Nephron progenitor cell (in vitro differentiated cells): Measurements from ENCODE around the gene CEP63.

Source experiments
- DNase-seq: peaks from one replicate; pipeline ENCODE4 v3.0.0; 2021
- H3K27ac Mint-ChIP-seq: 2 replicates; pipeline ENCODE4 v1.8.0; 2021; ENCODE audit warnings: mild to moderate bottlenecking, moderate library complexity, mixed read lengths
- H3K27me3 Mint-ChIP-seq: 2 replicates; pipeline ENCODE4 v1.8.0; 2021; ENCODE audit warnings: mild to moderate bottlenecking, low read depth, mixed read lengths; ENCODE audit not compliant: poor library complexity
- H3K36me3 Mint-ChIP-seq: 2 replicates; pipeline ENCODE4 v1.8.0; 2021; ENCODE audit warnings: low read depth, mixed read lengths
- H3K4me1 Mint-ChIP-seq: 2 replicates; pipeline ENCODE4 v1.8.0; 2021; ENCODE audit warnings: mixed read lengths
- H3K4me3 Mint-ChIP-seq: 2 replicates; pipeline ENCODE4 v1.8.0; 2021; ENCODE audit warnings: mild to moderate bottlenecking, moderate library complexity, mixed read lengths
- H3K9me3 Mint-ChIP-seq: 2 replicates; pipeline ENCODE4 v1.8.0; 2021; ENCODE audit warnings: mild to moderate bottlenecking, moderate library complexity, mixed read lengths
- CTCF ChIP-seq: fragments of 200-600 bp; sonication (generic); IDR thresholded peaks from 2 replicates; pipeline ENCODE4 v1.5.0; 2021; ENCODE audit warnings: antibody characterized with exemption

The CEP63 gene

GRCh38 chr3:134477938-134478337 is 7.9 kb upstream of the CEP63 start:
- H3K9me3 Mint-ChIP-seq = no peaks in the 10 kb centered on the region
- DNase-seq = no peak
- H3K4me1 Mint-ChIP-seq = peaks cover 29% of the 10 kb centered on the region
- H3K27me3 Mint-ChIP-seq = no peaks in the 10 kb centered on the region
- peaks cover 33% of the 10 kb centered on the region for H3K36me3 Mint-ChIP-seq
- H3K4me3 Mint-ChIP-seq = no peak overlapping the region
- no peak overlapping the region for H3K27ac Mint-ChIP-seq
- TF ChIP-seq CTCF = no peak

GRCh38 chr3:134480546-134480945 is 5.3 kb upstream of the CEP63 start:
- Mint-ChIP-seq H3K9me3 (no peaks in the 10 kb centered on the region), H3K27me3 (no peaks in the 10 kb centered on the region), H3K4me3 (no peak overlapping the region), H3K27ac (no peak overlapping the region), H3K36me3 (peaks cover 41% of the 10 kb centered on the region), H3K4me1 (peaks cover 39% of the 10 kb centered on the region)
- no peak for DNase-seq
- no peak for TF ChIP-seq CTCF

- no peaks in the 10 kb centered on the region for H3K27me3 Mint-ChIP-seq
- peaks cover 41% of the 10 kb centered on the region for H3K36me3 Mint-ChIP-seq
- no peak for TF ChIP-seq CTCF
- no peak overlapping the region for H3K4me3 Mint-ChIP-seq
- DNase-seq = no peak
- H3K4me1 Mint-ChIP-seq = peaks cover 33% of the 10 kb centered on the region
- H3K9me3 Mint-ChIP-seq = no peaks in the 10 kb centered on the region
- H3K27ac Mint-ChIP-seq = no peak overlapping the region
Measured at GRCh38 chr3:134481166-134481565, 4.7 kb upstream of the CEP63 start.

GRCh38 chr3:134482622-134483021 is 3.2 kb upstream of the CEP63 start:
- Mint-ChIP-seq H3K27ac (peak overlapping the region; percentile 12), H3K27me3 (no peaks in the 10 kb centered on the region), H3K4me3 (no peak overlapping the region), H3K4me1 (peaks cover 36% of the 10 kb centered on the region), H3K36me3 (peaks cover 40% of the 10 kb centered on the region), H3K9me3 (no peaks in the 10 kb centered on the region)
- no peak for TF ChIP-seq CTCF
- no peak for DNase-seq

GRCh38 chr3:134483195-134483900 is 2.5 kb upstream of the CEP63 start:
- Mint-ChIP-seq H3K9me3 (no peaks in the 10 kb centered on the region), H3K27me3 (no peaks in the 10 kb centered on the region), H3K4me1 (peaks cover 40% of the 10 kb centered on the region), H3K27ac (no peak overlapping the region), H3K36me3 (peaks cover 41% of the 10 kb centered on the region), H3K4me3 (peak overlapping the region; percentile 68)
- no peak for TF ChIP-seq CTCF
- no peak for DNase-seq

GRCh38 chr3:134485075-134485717 is 661 bp upstream of the CEP63 start:
- H3K4me1 Mint-ChIP-seq = peaks cover 40% of the 10 kb centered on the region
- peak overlapping the region; percentile 99 for H3K27ac Mint-ChIP-seq
- no peak for TF ChIP-seq CTCF
- DNase-seq = no peak
- no peaks in the 10 kb centered on the region for H3K9me3 Mint-ChIP-seq
- peaks cover 45% of the 10 kb centered on the region for H3K36me3 Mint-ChIP-seq
- H3K4me3 Mint-ChIP-seq = peak overlapping the region; percentile 88
- peaks cover 2% of the 10 kb centered on the region for H3K27me3 Mint-ChIP-seq
